Embryonic facial prominence (tissue), 1 donor: ENCODE measurements around the gene PPL.
"Not testable (repeated sequence)": the region's sequence is repeated elsewhere in the genome, so short reads cannot be mapped to it uniquely, and the experiment has no call there.

ENCODE experiments used
- DNase-seq: peaks from one replicate; pipeline ENCODE4 v3.0.0-alpha.2; 2016; ENCODE audit errors: extremely low spot score

PPL gene

GRCh38 chr16:4936991-4937781, at the start of gene PPL:
TSS of gene PPL (minus strand) at chr16:4937148. CDS start at chr16:4937045, 103 bp downstream.
- DNase-seq, result no peak

GRCh38 chr16:4984174-4984990, 47.4 kb upstream of the PPL start:
- DNase-seq, result no peak

- no peak for DNase-seq
Measured at GRCh38 chr16:4982056-4982867, 45.3 kb upstream of the PPL start.

- no peak for DNase-seq
Measured at GRCh38 chr16:4981473-4981872, 44.5 kb upstream of the PPL start.

- no peak for DNase-seq
Measured at GRCh38 chr16:4980691-4981090, 43.7 kb upstream of the PPL start.

GRCh38 chr16:4979736-4980660, 43.0 kb upstream of the PPL start:
- DNase-seq, result no peak

GRCh38 chr16:4979164-4979563, 42.2 kb upstream of the PPL start:
- DNase-seq, result no peak

- DNase-seq, result no peak
Measured at GRCh38 chr16:4976611-4977145, 39.7 kb upstream of the PPL start.

GRCh38 chr16:4976079-4976478, 39.1 kb upstream of the PPL start:
- DNase-seq, result no peak

GRCh38 chr16:4972938-4973587, 36.1 kb upstream of the PPL start:
- no peak for DNase-seq

GRCh38 chr16:4970010-4970409, 33.1 kb upstream of the PPL start:
- DNase-seq, result no peak

GRCh38 chr16:4968879-4969483, 32.0 kb upstream of the PPL start:
- DNase-seq, result no peak

GRCh38 chr16:4968278-4968677, 31.3 kb upstream of the PPL start:
- DNase-seq, result not testable (repeated sequence)

GRCh38 chr16:4966736-4967453, 29.9 kb upstream of the PPL start:
- no peak for DNase-seq

- DNase-seq, result not testable (repeated sequence)
Measured at GRCh38 chr16:4963527-4963926, 26.6 kb upstream of the PPL start.

- no peak for DNase-seq
Measured at GRCh38 chr16:4962716-4963115, 25.8 kb upstream of the PPL start.

- DNase-seq, result no peak
Measured at GRCh38 chr16:4960579-4960978, 23.6 kb upstream of the PPL start.

- DNase-seq, result no peak
Measured at GRCh38 chr16:4958510-4959438, 21.8 kb upstream of the PPL start.
